K562 (cell line): Measurements from ENCODE around the gene C1D.
"Not testable (repeated sequence)": the region's sequence is repeated elsewhere in the genome, so short reads cannot be mapped to it uniquely, and the experiment has no call there.

Experiments
- CTCF ChIP-seq, 3 experiments: IDR thresholded peaks in 2 of 3; conservative IDR thresholded peaks in 1 of 3; 2 replicates each; pipeline ENCODE4 v1.5.1; 2011 to 2012; ENCODE audit warnings: low read length in 3 of 3, mild to moderate bottlenecking in 3 of 3, control low read depth in 2 of 3, improper control_type of control experiment in 1 of 3, inconsistent platforms in 1 of 3, low read depth in 1 of 3, mixed read lengths in 1 of 3, moderate library complexity in 1 of 3; ENCODE audit not compliant: insufficient read depth in 2 of 3
- EP300 ChIP-seq: IDR thresholded peaks from 2 replicates; pipeline ENCODE4 v1.6.1; 2012; ENCODE audit warnings: low read length, improper control_type of control experiment
- ESRRA ChIP-seq: fragments of 450-650 bp; IDR thresholded peaks from 2 replicates; pipeline ENCODE4 v1.6.1; 2014; ENCODE audit warnings: low read depth, mild to moderate bottlenecking, moderate library complexity, borderline replicate concordance
- FOS ChIP-seq: IDR thresholded peaks from 3 replicates; pipeline ENCODE4 v1.6.1; 2011; ENCODE audit not compliant: insufficient read length; ENCODE audit errors: extremely low read depth
- FOXO4 ChIP-seq: fragments of 450-650 bp; formaldehyde crosslinking; IDR thresholded peaks from 2 replicates; pipeline ENCODE4 v1.4.0; 2020; ENCODE audit warnings: mild to moderate bottlenecking, moderate library complexity
- FOXP4 ChIP-seq: sonication (generic); formaldehyde crosslinking; IDR thresholded peaks from 2 replicates; pipeline ENCODE4 v1.8.0; 2022; ENCODE audit warnings: mild to moderate bottlenecking, missing genetic modification reagents, borderline replicate concordance
- NELFE ChIP-seq: IDR thresholded peaks from 2 replicates; pipeline ENCODE4 v1.6.1; 2011; ENCODE audit warnings: mild to moderate bottlenecking; ENCODE audit not compliant: insufficient read depth, insufficient read length
- NFXL1 ChIP-seq: fragments of 450-650 bp; formaldehyde crosslinking; IDR thresholded peaks from 2 replicates; pipeline ENCODE4 v1.4.0; 2021; ENCODE audit warnings: mild to moderate bottlenecking
- POLR2A ChIP-seq: fragments of 450-650 bp; conservative IDR thresholded peaks from 2 replicates; pipeline ENCODE4 v1.6.1; 2016
- POLR2AphosphoS5 ChIP-seq: IDR thresholded peaks from 2 replicates; pipeline ENCODE4 v1.6.1; 2011; ENCODE audit warnings: mild to moderate bottlenecking, low read depth, low read length, moderate library complexity; ENCODE audit not compliant: control insufficient read depth, insufficient read depth
- REST ChIP-seq, 2 experiments: fragments of 450-650 bp; formaldehyde crosslinking in 1 of 2; IDR thresholded peaks; 2 replicates each; pipeline versions ENCODE4 v1.4.0 to v1.6.1; 2014 to 2020; ENCODE audit warnings: mild to moderate bottlenecking in 2 of 2, borderline replicate concordance in 1 of 2, low read depth in 1 of 2
- ZNF165 ChIP-seq: fragments of 250-450 bp; sonication (Bioruptor Pico); IDR thresholded peaks from 2 replicates; pipeline ENCODE4 v1.4.0; 2020; ENCODE audit warnings: borderline replicate concordance
- ZNF224 ChIP-seq: sonication (generic); formaldehyde crosslinking; IDR thresholded peaks from 2 replicates; pipeline ENCODE4 v1.8.0; 2022; ENCODE audit warnings: mild to moderate bottlenecking, missing genetic modification reagents
- ZNF274 ChIP-seq: IDR thresholded peaks from 2 replicates; pipeline ENCODE4 v1.6.1; 2011; ENCODE audit warnings: low read depth, mild to moderate bottlenecking, low read length, moderate library complexity, borderline replicate concordance

GRCh38 chr2:67994069-67994468 lies 68.7 kb downstream of the C1D start:
- not testable (repeated sequence) for TF ChIP-seq POLR2AphosphoS5; EP300; FOXO4 (CRISPR knock-in tag); ZNF274; POLR2A; CTCF (IDR thresholded peaks at IDR 0.05 in 2 of 3, conservative IDR thresholded peaks at IDR 0.05 in 1 of 3; ENCODE audit: insufficient read depth in 2 of 3, low read depth in 1 of 3, low read length in 3 of 3); NELFE; REST (IDR thresholded peaks at IDR 0.05; ENCODE audit: borderline replicate concordance); REST (CRISPR knock-in tag; IDR thresholded peaks at IDR 0.05; ENCODE audit: low read depth); NFXL1 (CRISPR knock-in tag); FOS; ESRRA; FOXP4; ZNF224; ZNF165 (CRISPR knock-in tag)
